Thoracic aorta (tissue), 2 donors: ENCODE measurements around the gene S100A1. TPM values are rescaled to one million over a fixed set of nuclear protein-coding genes. Genes with fewer than 3 reads are reported as not detected.
A peak's percentile ranks its signal among the peaks of the same experiment; 100 is the strongest.

ENCODE experiments used
- ATAC-seq: fragments of 150-250 bp; one replicate; pipeline ENCODE4 v1.8.0; 2017; ENCODE audit warnings: low read depth; ENCODE audit not compliant: insufficient number of reproducible peaks, low FRiP score
- DNase-seq: peaks from one replicate; pipeline ENCODE4 v3.0.0-alpha.2; 2020; ENCODE audit warnings: low spot score
- H3K27ac ChIP-seq, 2 donors: fragments of 200-600 bp; sonication (generic); 1 replicate in 1 of 2; 2 replicates in 1 of 2; pipeline ENCODE4 v1.5.1; 2016; ENCODE audit warnings: mild to moderate bottlenecking in 2 of 2, moderate library complexity in 2 of 2
- H3K27me3 ChIP-seq: fragments of 200-600 bp; sonication (generic); replicated peaks from 2 replicates; pipeline ENCODE4 v1.6.0; 2016; ENCODE audit warnings: mild to moderate bottlenecking; ENCODE audit not compliant: insufficient read depth
- H3K36me3 ChIP-seq: fragments of 200-600 bp; sonication (generic); one replicate; pipeline ENCODE4 v1.5.1; 2016
- H3K4me1 ChIP-seq, 2 donors: fragments of 200-600 bp; sonication (generic); 1 replicate in 1 of 2; 2 replicates in 1 of 2; pipeline versions ENCODE4 v1.5.1 to v1.6.0; 2016; ENCODE audit warnings: low read depth in 2 of 2, mild to moderate bottlenecking in 1 of 2; ENCODE audit not compliant: control insufficient read depth in 1 of 2
- H3K4me3 ChIP-seq: fragments of 200-600 bp; sonication (generic); 2 replicates; pipeline ENCODE4 v1.5.1; 2016; ENCODE audit warnings: mild to moderate bottlenecking
- H3K9me3 ChIP-seq: fragments of 200-600 bp; sonication (generic); 2 replicates; pipeline ENCODE4 v1.5.1; 2016
- total RNA-seq, 2 donors: library from RNA; depleted of rRNA; stranded (reverse); fragments of >200 nt; gene quantifications; one replicate each; pipeline versions ENCODE4 v1.1.0 to v1.2.3, GENCODE V29; 2016
- TF ChIP-seq, protein P1 (sequence below): fragments of 200-600 bp; sonication (generic); IDR thresholded peaks from one replicate; pipeline ENCODE4 v1.5.1; 2019; ENCODE audit warnings: antibody characterized with exemption

The S100A1 gene
- total RNA-seq, 2 donors from 2014 or later, result not detected

DNA sequence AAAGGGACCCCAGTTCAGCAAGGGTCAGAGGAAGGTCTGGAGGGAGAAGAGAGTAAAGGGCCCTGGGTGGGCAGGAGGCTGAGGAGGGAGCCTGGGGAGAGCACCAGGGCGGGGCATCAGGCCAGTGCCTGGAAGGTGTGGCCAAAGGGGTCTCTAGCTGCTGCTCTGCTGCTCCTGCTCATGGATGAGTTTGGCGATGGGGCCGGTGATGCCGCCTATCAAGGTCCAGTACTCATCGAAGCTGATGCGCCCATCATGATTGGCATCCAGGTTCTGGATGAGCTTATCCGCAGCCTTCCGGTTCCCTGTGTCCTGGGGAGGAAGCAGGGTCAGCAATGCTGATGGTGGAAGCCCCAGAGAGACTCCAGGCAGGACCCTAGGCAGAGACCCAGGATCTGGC is 20.9 kb upstream of the S100A1 start:
- H3K9me3 ChIP-seq, result no peaks in the 10 kb centered on the region
- DNase-seq, result no peak
- H3K27me3 ChIP-seq, result no peaks in the 10 kb centered on the region
- peaks cover 20 to 45% of the 10 kb centered on the region in 2 donors for H3K4me1 ChIP-seq
- H3K36me3 ChIP-seq, result peaks cover 18% of the 10 kb centered on the region
- TF ChIP-seq, protein P1, sequence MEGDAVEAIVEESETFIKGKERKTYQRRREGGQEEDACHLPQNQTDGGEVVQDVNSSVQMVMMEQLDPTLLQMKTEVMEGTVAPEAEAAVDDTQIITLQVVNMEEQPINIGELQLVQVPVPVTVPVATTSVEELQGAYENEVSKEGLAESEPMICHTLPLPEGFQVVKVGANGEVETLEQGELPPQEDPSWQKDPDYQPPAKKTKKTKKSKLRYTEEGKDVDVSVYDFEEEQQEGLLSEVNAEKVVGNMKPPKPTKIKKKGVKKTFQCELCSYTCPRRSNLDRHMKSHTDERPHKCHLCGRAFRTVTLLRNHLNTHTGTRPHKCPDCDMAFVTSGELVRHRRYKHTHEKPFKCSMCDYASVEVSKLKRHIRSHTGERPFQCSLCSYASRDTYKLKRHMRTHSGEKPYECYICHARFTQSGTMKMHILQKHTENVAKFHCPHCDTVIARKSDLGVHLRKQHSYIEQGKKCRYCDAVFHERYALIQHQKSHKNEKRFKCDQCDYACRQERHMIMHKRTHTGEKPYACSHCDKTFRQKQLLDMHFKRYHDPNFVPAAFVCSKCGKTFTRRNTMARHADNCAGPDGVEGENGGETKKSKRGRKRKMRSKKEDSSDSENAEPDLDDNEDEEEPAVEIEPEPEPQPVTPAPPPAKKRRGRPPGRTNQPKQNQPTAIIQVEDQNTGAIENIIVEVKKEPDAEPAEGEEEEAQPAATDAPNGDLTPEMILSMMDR, result no peak
- no peak for ATAC-seq
- H3K4me3 ChIP-seq, result no peak overlapping the region
- peak overlapping the region in 1 of 2 donors; percentile 89 for H3K27ac ChIP-seq

DNA sequence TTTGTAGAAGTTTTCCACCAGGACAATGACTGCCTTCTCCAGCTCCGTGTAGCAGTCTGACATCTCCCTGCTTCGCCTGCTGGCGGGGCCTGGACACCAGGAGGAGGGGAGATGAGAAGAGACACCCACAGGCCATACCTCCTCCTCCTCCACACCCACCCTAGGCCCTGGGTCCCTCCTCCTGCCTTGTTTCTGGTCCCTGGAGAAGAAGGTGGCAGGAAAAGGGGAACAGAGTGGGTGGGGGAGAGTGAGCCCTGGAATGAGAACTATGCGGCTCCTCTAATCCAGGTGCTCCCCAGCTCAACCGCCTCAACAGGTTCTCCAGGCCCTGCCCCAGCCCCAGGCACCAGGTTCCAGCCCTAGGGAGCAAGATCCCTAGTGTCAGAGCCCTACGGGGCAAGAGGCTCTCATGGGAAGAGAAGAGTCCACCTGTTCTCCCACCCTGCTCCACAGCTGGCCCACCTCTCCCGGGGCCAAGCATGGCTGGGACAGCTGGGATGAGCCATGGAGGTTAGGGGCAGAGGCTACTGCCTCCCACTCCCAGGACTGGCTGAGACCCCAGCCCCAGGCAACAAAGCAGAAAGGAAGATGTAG is 20.0 kb upstream of the S100A1 start:
- Histone ChIP-seq H3K27me3 (no peaks in the 10 kb centered on the region), H3K36me3 (peaks cover 18% of the 10 kb centered on the region), H3K4me1 (peaks cover 20 to 47% of the 10 kb centered on the region in 2 donors), H3K27ac (peak overlapping the region; percentile 89 to 91), H3K4me3 (peak overlapping the region; percentile 62), H3K9me3 (no peaks in the 10 kb centered on the region)
- ATAC-seq (no peak), DNase-seq (no peak)
- TF ChIP-seq, protein P1, result no peak

DNA sequence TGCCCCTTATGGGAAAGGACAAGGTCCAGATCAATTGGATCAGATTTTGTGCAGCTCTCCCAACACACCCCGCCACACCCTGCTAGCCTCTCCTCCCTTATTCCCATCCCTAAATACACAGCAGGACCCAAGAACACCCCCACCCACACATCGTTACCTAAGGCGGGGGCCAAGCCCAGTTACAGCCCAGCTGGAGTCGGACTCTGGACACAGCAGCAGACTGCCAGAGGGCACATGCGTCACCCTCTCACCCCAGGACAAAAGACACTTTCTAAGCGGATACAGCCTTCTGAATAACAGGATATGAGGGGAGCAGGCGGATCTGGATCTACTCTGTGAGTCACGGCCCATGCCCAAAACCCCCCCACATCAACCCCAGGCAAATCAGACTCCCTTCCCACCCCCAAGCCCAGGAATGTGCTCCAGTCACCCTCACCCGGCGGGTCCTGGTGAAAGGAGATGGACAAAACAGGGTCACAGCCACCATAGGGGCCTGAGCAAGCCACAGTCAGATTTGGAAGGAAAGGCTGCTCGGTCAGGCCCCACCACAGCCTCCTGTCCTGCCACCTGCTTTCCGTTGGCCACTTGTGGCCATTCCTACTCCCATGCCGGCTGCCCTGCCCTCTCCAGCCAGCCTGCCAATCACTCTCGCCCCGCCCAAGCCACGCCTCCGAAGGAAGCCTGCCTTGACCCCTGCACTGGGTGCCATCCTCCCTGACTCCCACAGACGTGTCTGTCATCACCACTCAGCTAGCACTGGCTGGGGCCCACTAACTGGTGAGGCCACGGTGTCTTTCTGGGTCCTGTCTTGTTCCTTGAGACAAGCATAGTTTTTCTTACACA is 19.3 kb upstream of the S100A1 start:
- no peaks in the 10 kb centered on the region for H3K27me3 ChIP-seq
- H3K4me1 ChIP-seq, result peaks cover 20 to 51% of the 10 kb centered on the region in 2 donors
- H3K27ac ChIP-seq, result peak overlapping the region; percentile 89 to 91
- H3K36me3 ChIP-seq, result peaks cover 18% of the 10 kb centered on the region
- DNase-seq (peak; percentile 63), ATAC-seq (peak; percentile 76)
- H3K9me3 ChIP-seq, result no peaks in the 10 kb centered on the region
- H3K4me3 ChIP-seq, result peak overlapping the region; percentile 62
- TF ChIP-seq, protein P1, result no peak

DNA sequence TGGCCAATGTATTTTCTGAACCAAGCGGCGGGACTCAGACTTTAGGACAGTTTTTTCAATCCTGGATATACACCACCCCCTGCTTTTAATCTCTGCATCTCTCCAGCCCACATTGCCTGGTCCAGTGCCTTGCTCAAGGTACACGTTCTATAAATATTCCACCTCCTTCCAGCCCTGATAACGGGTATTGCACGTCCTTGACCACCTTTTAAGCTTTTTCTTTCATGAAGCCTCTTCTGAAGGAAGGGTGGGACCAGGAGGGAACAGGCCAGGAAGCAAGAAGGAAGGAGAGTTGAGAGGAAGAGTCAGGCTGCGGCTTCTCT is 18.7 kb upstream of the S100A1 start:
- H3K27me3 ChIP-seq, result no peaks in the 10 kb centered on the region
- DNase-seq (no peak), ATAC-seq (no peak)
- peak overlapping the region; percentile 89 to 91 for H3K27ac ChIP-seq
- H3K4me1 ChIP-seq, result peaks cover 20 to 51% of the 10 kb centered on the region in 2 donors
- peaks cover 18% of the 10 kb centered on the region for H3K36me3 ChIP-seq
- H3K9me3 ChIP-seq, result no peaks in the 10 kb centered on the region
- peak overlapping the region; percentile 62 for H3K4me3 ChIP-seq
- TF ChIP-seq, protein P1, result no peak

DNA sequence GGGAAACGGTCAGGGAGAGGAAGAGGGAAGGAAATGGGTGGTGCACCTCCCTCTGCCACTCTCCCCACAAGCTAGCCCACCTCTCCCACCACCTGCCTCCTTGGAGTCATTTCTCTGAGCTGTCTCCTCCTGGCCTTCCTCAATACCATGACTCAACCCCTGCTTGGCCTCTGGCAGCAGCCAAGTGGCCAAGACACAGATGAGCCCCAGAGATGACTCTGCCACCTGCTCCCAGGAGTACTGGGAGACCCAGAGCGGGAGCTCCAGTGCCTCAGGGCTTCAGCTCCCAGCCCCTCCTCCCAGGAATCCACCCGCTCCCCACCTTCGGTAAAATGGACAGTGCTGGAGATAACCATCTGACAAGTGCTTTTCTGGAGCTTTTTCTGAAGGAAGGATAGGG is 17.9 kb upstream of the S100A1 start:
- TF ChIP-seq, protein P1, result no peak
- no peaks in the 10 kb centered on the region for H3K27me3 ChIP-seq
- H3K27ac ChIP-seq, result peak overlapping the region in 1 of 2 donors; percentile 91
- DNase-seq (no peak), ATAC-seq (no peak)
- H3K4me1 ChIP-seq, result peaks cover 20 to 51% of the 10 kb centered on the region in 2 donors
- no peaks in the 10 kb centered on the region for H3K9me3 ChIP-seq
- H3K4me3 ChIP-seq, result peak overlapping the region; percentile 23
- peaks cover 18% of the 10 kb centered on the region for H3K36me3 ChIP-seq
